SK-N-SH treated with all-trans-retinoic acid at 6 μM for 48 hours (cell line): ENCODE measurements around the gene ADCY1.

Experiments
- ATAC-seq: fragments of 200-7000 bp; cut with Tn5 transposase; 3 replicates; pipeline ENCODE4 v1.9.1; 2020; ENCODE audit warnings: mild to moderate bottlenecking, moderate library complexity
- ARNTL ChIP-seq: fragments of 450-650 bp; formaldehyde crosslinking; IDR thresholded peaks from 2 replicates; pipeline ENCODE4 v1.5.0; 2020; ENCODE audit warnings: low read depth, mild to moderate bottlenecking, moderate library complexity, borderline replicate concordance
- BACH2 ChIP-seq: fragments of 250-450 bp; sonication (Bioruptor Pico); IDR thresholded peaks from 2 replicates; pipeline ENCODE4 v1.9.0; 2021; ENCODE audit warnings: mild to moderate bottlenecking, borderline replicate concordance
- CREB5 ChIP-seq: fragments of 250-450 bp; sonication (Bioruptor Pico); IDR thresholded peaks from 2 replicates; pipeline ENCODE4 v1.5.1; 2020; ENCODE audit warnings: low read depth, mild to moderate bottlenecking, moderate library complexity
- CSDC2 ChIP-seq: fragments of 250-450 bp; sonication (Bioruptor Pico); IDR thresholded peaks from 2 replicates; pipeline ENCODE4 v1.5.0; 2020; ENCODE audit warnings: mild to moderate bottlenecking, moderate library complexity
- CSRNP3 ChIP-seq: fragments of 250-450 bp; sonication (Bioruptor Pico); IDR thresholded peaks from 2 replicates; pipeline ENCODE4 v1.5.1; 2021; ENCODE audit warnings: mild to moderate bottlenecking, moderate library complexity
- ESRRG ChIP-seq: fragments of 250-450 bp; sonication (Bioruptor Pico); IDR thresholded peaks from 2 replicates; pipeline ENCODE4 v1.6.1; 2021; ENCODE audit warnings: mild to moderate bottlenecking
- GLIS3 ChIP-seq: fragments of 250-450 bp; sonication (Bioruptor Pico); IDR thresholded peaks from 2 replicates; pipeline ENCODE4 v1.5.0; 2020; ENCODE audit warnings: mild to moderate bottlenecking, moderate library complexity
- ISL1 ChIP-seq: fragments of 250-450 bp; sonication (Bioruptor Pico); IDR thresholded peaks from 2 replicates; pipeline ENCODE4 v2.1.2; 2022; ENCODE audit warnings: mild to moderate bottlenecking, moderate library complexity
- OSR1 ChIP-seq: fragments of 250-450 bp; sonication (Bioruptor Pico); IDR thresholded peaks from 2 replicates; pipeline ENCODE4 v1.8.0; 2022; ENCODE audit warnings: moderate library complexity, mild to moderate bottlenecking, inconsistent platforms
- PATZ1 ChIP-seq: fragments of 250-450 bp; sonication (Bioruptor Pico); IDR thresholded peaks from 2 replicates; pipeline ENCODE4 v1.8.0; 2020; ENCODE audit warnings: mild to moderate bottlenecking, moderate library complexity, borderline replicate concordance
- POU6F1 ChIP-seq: fragments of 250-450 bp; sonication (Bioruptor Pico); IDR thresholded peaks from 2 replicates; pipeline ENCODE4 v1.8.0; 2021; ENCODE audit warnings: low read depth, mild to moderate bottlenecking, moderate library complexity, borderline replicate concordance
- PPARA ChIP-seq: fragments of 250-450 bp; sonication (Bioruptor Pico); IDR thresholded peaks from 2 replicates; pipeline ENCODE4 v1.5.0; 2020; ENCODE audit warnings: mild to moderate bottlenecking, borderline replicate concordance
- RARB ChIP-seq: fragments of 250-450 bp; sonication (Bioruptor Pico); IDR thresholded peaks from 2 replicates; pipeline ENCODE4 v1.8.0; 2021; ENCODE audit warnings: mild to moderate bottlenecking, moderate library complexity
- SNAI2 ChIP-seq: fragments of 250-450 bp; sonication (Bioruptor Pico); IDR thresholded peaks from 2 replicates; pipeline ENCODE4 v1.5.0; 2020; ENCODE audit warnings: mild to moderate bottlenecking, moderate library complexity
- TCF4 ChIP-seq: fragments of 250-450 bp; sonication (Bioruptor Pico); IDR thresholded peaks from 2 replicates; pipeline ENCODE4 v1.8.0; 2021; ENCODE audit warnings: mild to moderate bottlenecking, moderate library complexity, borderline replicate concordance
- TOX ChIP-seq: fragments of 250-450 bp; sonication (Bioruptor Pico); IDR thresholded peaks from 2 replicates; pipeline ENCODE4 v1.8.0; 2021; ENCODE audit warnings: mild to moderate bottlenecking, moderate library complexity, borderline replicate concordance
- TSHZ2 ChIP-seq: fragments of 250-450 bp; sonication (Bioruptor Pico); IDR thresholded peaks from 2 replicates; pipeline ENCODE4 v1.5.0; 2020; ENCODE audit warnings: mild to moderate bottlenecking, moderate library complexity
- ZC3H10 ChIP-seq: fragments of 250-450 bp; sonication (Bioruptor Pico); IDR thresholded peaks from 2 replicates; pipeline ENCODE4 v1.5.1; 2021; ENCODE audit warnings: mild to moderate bottlenecking, moderate library complexity
- ZFP3 ChIP-seq: fragments of 250-450 bp; sonication (Bioruptor Pico); IDR thresholded peaks from 2 replicates; pipeline ENCODE4 v1.5.0; 2020; ENCODE audit warnings: mild to moderate bottlenecking, moderate library complexity
- ZFP30 ChIP-seq: fragments of 450-650 bp; formaldehyde crosslinking; IDR thresholded peaks from 2 replicates; pipeline ENCODE4 v1.5.0; 2022; ENCODE audit warnings: mild to moderate bottlenecking, moderate library complexity
- ZNF70 ChIP-seq: fragments of 450-650 bp; formaldehyde crosslinking; IDR thresholded peaks from 2 replicates; pipeline ENCODE4 v1.5.0; 2020; ENCODE audit warnings: mild to moderate bottlenecking, moderate library complexity
- ZNF8 ChIP-seq: fragments of 450-650 bp; formaldehyde crosslinking; IDR thresholded peaks from 2 replicates; pipeline ENCODE4 v1.5.0; 2020; ENCODE audit warnings: mild to moderate bottlenecking, moderate library complexity

Gene ADCY1

GRCh38 chr7:45683556-45684148 lies 109.5 kb downstream of the ADCY1 start:
- ATAC-seq, result no peak
- TF ChIP-seq TOX (CRISPR knock-in tag) (no peak), ARNTL (CRISPR knock-in tag) (no peak), RARB (CRISPR knock-in tag) (no peak), TCF4 (CRISPR knock-in tag) (no peak), ZNF8 (CRISPR knock-in tag) (no peak), TSHZ2 (CRISPR knock-in tag) (no peak), CSDC2 (CRISPR knock-in tag) (no peak), ESRRG (CRISPR knock-in tag) (no peak), GLIS3 (CRISPR knock-in tag) (no peak), ISL1 (CRISPR knock-in tag) (no peak), ZFP3 (CRISPR knock-in tag) (no peak), ZFP30 (CRISPR knock-in tag) (no peak), PPARA (no peak), POU6F1 (CRISPR knock-in tag) (no peak), ZNF70 (no peak), SNAI2 (no peak), CREB5 (CRISPR knock-in tag) (no peak), PATZ1 (CRISPR knock-in tag) (no peak), ZC3H10 (CRISPR knock-in tag) (no peak)
- TF ChIP-seq, all 23 proteins: peak for 0

- TF ChIP-seq BACH2 (CRISPR knock-in tag), result no peak
- no peak for TF ChIP-seq ZFP3 (CRISPR knock-in tag)
- TF ChIP-seq PATZ1 (CRISPR knock-in tag), result no peak
- no peak for TF ChIP-seq POU6F1 (CRISPR knock-in tag)
- TF ChIP-seq ESRRG (CRISPR knock-in tag), result no peak
- no peak for TF ChIP-seq CSRNP3 (CRISPR knock-in tag)
- TF ChIP-seq ZFP30 (CRISPR knock-in tag), result no peak
- no peak for TF ChIP-seq PPARA
- no peak for TF ChIP-seq TSHZ2 (CRISPR knock-in tag)
- TF ChIP-seq OSR1 (CRISPR knock-in tag), result no peak
- TF ChIP-seq, all 23 proteins: peak for 0
- no peak for ATAC-seq
These were observed 110.9 kb downstream of the ADCY1 start for GRCh38 chr7:45684910-45685618.
